Thymus (tissue), 11 donors: Measurements from ENCODE around the gene ZFAND3. TPM values are rescaled to one million over a fixed set of nuclear protein-coding genes. Genes with fewer than 3 reads are reported as not detected.

Experiments
- DNase-seq, 9 donors: peaks; one replicate each; pipeline ENCODE4 v3.0.0-alpha.2; 2013; ENCODE audit warnings: low spot score in 9 of 9, low read depth in 6 of 9, missing footprints in 1 of 9
- H3K27ac ChIP-seq, 2 donors: one replicate each; pipeline ENCODE4 v1.5.1; 2013; ENCODE audit warnings: control low read depth in 1 of 2, low read depth in 1 of 2, low read length in 1 of 2, mild to moderate bottlenecking in 1 of 2, moderate library complexity in 1 of 2
- H3K27me3 ChIP-seq, 2 donors: one replicate each; pipeline ENCODE4 v1.5.1; 2013; ENCODE audit warnings: low read length in 1 of 2; ENCODE audit not compliant: control insufficient read depth in 2 of 2, insufficient read depth in 1 of 2
- H3K36me3 ChIP-seq, 2 donors: one replicate each; pipeline ENCODE4 v1.5.1; 2013; ENCODE audit warnings: low read length in 1 of 2, mild to moderate bottlenecking in 1 of 2, moderate library complexity in 1 of 2; ENCODE audit not compliant: control insufficient read depth in 2 of 2, insufficient read depth in 2 of 2
- H3K4me1 ChIP-seq, 2 donors: one replicate each; pipeline ENCODE4 v1.5.1; 2013; ENCODE audit warnings: low read length in 2 of 2; ENCODE audit not compliant: control insufficient read depth in 2 of 2, insufficient read depth in 2 of 2
- H3K4me3 ChIP-seq, 2 donors: one replicate each; pipeline ENCODE4 v1.5.1; 2013; ENCODE audit warnings: low read length in 2 of 2, control low read depth in 1 of 2, mild to moderate bottlenecking in 1 of 2
- H3K9me3 ChIP-seq, 2 donors: one replicate each; pipeline ENCODE4 v1.5.1; 2013; ENCODE audit warnings: low read length in 1 of 2, mild to moderate bottlenecking in 1 of 2; ENCODE audit not compliant: control insufficient read depth in 2 of 2, insufficient read depth in 1 of 2
- WGBS: extraction: QIAGEN DNeasy Blood & Tissue Kit; methylation state at CpG from one replicate; pipeline ENCODE4 v1.1.7; 2013; 5-methylcytosine and 5-hydroxymethylcytosine counted together
- polyA plus RNA-seq: library from polyadenylated mRNA; stranded (reverse); fragments of 200-250 nt; gene quantifications from one replicate; pipeline ENCODE4 v1.2.3, GENCODE V29; 2013
- total RNA-seq: library from RNA; stranded (reverse); fragments of 120-200 nt; gene quantifications from one replicate; pipeline ENCODE4 v1.2.4, GENCODE V29; 2013
- donor health status: healthy.

Gene ZFAND3
- total and polyA plus RNA-seq, 2 donors: 8.5 to 25.7 TPM

- DNase-seq: no peak
- no peaks in the 10 kb centered on the region for H3K27me3 ChIP-seq
- WGBS: 85% methylated on average over 6 of the region's 6 CpGs
Measured at GRCh38 chr6:38182426-38182825, 362.9 kb downstream of the ZFAND3 start.

DNA sequence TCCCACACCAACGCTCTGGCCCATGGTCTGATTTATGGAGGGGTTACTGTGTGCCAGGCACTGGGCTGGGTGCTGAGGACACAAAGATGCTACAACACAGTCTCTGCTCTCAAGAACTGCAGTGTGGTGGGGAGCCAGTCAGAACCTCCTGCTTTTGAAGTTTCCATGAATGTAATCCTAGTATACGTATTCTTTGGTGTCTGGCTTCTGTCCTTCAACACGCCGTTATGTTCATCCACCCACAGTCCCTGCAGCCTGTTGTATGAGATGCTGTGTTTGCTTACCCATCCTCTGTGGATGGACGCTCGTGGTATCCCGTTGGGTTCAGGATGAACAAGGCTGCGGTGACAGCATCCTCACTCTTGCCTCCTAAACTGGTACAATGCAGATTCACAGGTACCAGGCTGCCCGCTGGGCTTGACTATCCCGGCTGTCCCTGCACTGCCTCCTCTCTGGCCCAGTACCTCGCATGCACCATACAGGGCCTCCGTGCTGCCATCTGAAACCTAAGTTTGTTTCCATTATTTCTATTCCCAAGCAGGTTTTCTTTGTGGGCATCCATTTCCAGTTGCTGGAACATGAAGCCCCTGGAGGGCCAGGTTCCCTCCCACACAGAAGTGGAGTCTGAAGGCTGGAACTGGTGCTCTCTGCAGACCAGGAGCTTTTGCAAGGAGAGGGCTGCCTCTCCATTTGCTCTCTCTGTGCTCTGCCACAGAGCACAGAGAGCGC is 364.5 kb downstream of the ZFAND3 start:
- no peaks in the 10 kb centered on the region for H3K36me3 ChIP-seq
- no peak for DNase-seq
- 96% methylated on average over 13 of the region's 13 CpGs for WGBS

More at GRCh38 chr6:38182426-38182825, 362.9 kb downstream of the ZFAND3 start:
- H3K36me3 ChIP-seq: no peaks in the 10 kb centered on the region
- H3K4me3 ChIP-seq: no peak overlapping the region
- no peaks in the 10 kb centered on the region for H3K4me1 ChIP-seq
- no peak overlapping the region for H3K27ac ChIP-seq
- H3K9me3 ChIP-seq: no peaks in the 10 kb centered on the region

DNA sequence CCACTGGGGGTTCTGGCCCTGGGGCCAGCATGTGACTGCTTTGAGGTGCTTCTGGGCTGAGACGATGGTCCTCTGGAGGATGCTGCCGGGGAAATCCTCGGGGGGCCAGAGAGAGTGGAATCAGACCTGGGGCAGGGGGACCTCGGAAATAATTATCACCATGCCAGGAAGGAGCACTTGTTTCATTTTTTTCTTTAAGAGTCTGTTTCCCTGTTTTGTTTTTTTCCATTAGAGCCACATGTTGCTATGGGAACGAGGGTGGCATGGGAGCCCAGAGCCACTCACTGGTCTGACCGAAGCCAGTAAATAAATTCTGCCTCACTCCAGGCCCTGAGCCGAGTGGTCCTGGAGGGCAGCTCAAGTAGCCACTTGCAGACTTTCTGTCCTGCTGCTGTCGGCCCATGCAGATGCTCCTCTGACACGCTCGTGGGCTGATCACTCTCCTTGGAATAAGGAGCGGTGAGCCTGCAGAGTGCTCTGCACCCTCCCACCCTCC is 365.1 kb downstream of the ZFAND3 start:
- no peaks in the 10 kb centered on the region for H3K36me3 ChIP-seq
- no peaks in the 10 kb centered on the region for H3K27me3 ChIP-seq
- no peaks in the 10 kb centered on the region for H3K9me3 ChIP-seq
- H3K27ac ChIP-seq: no peak overlapping the region
- H3K4me3 ChIP-seq: no peak overlapping the region
- DNase-seq: no peak
- WGBS: 98% methylated on average over 11 of the region's 11 CpGs
- no peaks in the 10 kb centered on the region for H3K4me1 ChIP-seq

More for the DNA sequence above, 364.5 kb downstream of the ZFAND3 start:
- Histone ChIP-seq H3K27me3 (no peaks in the 10 kb centered on the region), H3K4me1 (no peaks in the 10 kb centered on the region), H3K27ac (no peak overlapping the region), H3K9me3 (no peaks in the 10 kb centered on the region), H3K4me3 (no peak overlapping the region)

DNA sequence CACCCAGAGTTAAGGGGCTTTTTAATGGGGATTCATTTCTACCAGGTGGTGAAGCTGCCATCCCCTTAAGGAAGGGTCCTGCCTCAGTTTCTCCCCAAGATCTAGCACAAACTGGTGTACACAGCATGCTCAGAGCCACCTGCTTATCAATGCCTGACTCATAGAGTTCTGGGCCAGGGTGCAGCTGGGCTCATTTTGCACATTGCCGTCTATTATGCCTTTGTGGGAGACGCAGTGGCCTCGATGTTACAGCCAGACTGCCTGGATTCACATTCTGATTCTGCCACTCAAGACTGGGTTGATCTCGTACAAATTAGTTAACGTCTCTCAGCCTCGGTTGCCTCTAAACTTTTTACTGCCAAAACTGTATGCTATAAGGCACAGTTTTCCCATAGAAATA is 365.7 kb downstream of the ZFAND3 start:
- Histone ChIP-seq H3K27ac (no peak overlapping the region), H3K36me3 (no peaks in the 10 kb centered on the region), H3K4me3 (no peak overlapping the region), H3K27me3 (no peaks in the 10 kb centered on the region), H3K4me1 (no peaks in the 10 kb centered on the region), H3K9me3 (no peaks in the 10 kb centered on the region)
- 98% methylated on average over 6 of the region's 6 CpGs for WGBS
- DNase-seq: no peak

DNA sequence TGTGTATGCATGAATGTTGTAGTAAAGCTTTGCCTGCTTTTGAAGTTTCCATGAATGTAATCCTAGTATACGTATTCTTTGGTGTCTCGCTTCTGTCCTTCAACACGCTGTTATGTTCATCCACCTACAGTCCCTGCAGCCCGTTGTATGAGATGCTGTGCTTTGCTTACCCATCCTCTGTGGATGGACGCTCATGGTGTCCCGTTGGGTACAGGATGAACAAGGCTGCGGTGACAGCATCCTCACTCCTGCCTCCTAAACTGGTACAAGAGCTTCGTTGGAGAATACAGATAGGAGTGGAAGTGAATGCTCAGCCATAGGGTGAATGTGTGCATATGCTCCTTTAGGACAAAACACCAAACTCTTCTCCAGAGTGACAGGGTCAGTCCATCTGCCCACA is 366.2 kb downstream of the ZFAND3 start:
- Histone ChIP-seq H3K4me1 (no peaks in the 10 kb centered on the region), H3K4me3 (no peak overlapping the region), H3K36me3 (no peaks in the 10 kb centered on the region), H3K27ac (no peak overlapping the region), H3K27me3 (no peaks in the 10 kb centered on the region), H3K9me3 (no peaks in the 10 kb centered on the region)
- 97% methylated on average over 8 of the region's 8 CpGs for WGBS
- DNase-seq: no peak

DNA sequence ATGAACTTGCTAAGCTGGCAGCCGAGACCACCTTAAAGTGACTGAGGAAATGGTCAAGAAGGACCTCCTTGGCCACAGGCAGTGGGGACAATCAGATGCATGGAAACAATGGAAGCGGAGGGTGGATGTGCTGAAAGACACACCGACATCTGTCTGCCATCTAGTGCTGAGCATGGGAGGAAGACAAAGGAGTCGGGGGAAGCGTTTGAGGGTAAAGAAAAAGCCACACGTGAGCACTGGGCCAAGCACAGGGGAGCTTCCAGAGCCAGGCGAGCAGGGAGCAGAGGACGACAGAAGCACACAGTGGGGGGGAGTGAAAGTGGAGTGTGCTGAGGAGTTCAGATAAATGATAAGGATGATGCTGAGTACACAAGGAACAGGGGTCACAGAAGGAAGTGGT is 367.8 kb downstream of the ZFAND3 start:
- H3K27me3 ChIP-seq: no peaks in the 10 kb centered on the region
- H3K9me3 ChIP-seq: no peaks in the 10 kb centered on the region
- no peaks in the 10 kb centered on the region for H3K36me3 ChIP-seq
- WGBS: 94% methylated on average over 8 of the region's 8 CpGs
- H3K4me1 ChIP-seq: no peaks in the 10 kb centered on the region
- DNase-seq: no peak
- no peak overlapping the region for H3K27ac ChIP-seq
- H3K4me3 ChIP-seq: no peak overlapping the region

GRCh38 chr6:38187811-38188590 is 368.5 kb downstream of the ZFAND3 start:
- Histone ChIP-seq H3K36me3 (no peaks in the 10 kb centered on the region), H3K27ac (no peak overlapping the region), H3K4me1 (no peaks in the 10 kb centered on the region), H3K4me3 (no peak overlapping the region), H3K9me3 (no peaks in the 10 kb centered on the region), H3K27me3 (no peaks in the 10 kb centered on the region)
- 94% methylated on average over 20 of the region's 20 CpGs for WGBS
- no peak for DNase-seq

DNA sequence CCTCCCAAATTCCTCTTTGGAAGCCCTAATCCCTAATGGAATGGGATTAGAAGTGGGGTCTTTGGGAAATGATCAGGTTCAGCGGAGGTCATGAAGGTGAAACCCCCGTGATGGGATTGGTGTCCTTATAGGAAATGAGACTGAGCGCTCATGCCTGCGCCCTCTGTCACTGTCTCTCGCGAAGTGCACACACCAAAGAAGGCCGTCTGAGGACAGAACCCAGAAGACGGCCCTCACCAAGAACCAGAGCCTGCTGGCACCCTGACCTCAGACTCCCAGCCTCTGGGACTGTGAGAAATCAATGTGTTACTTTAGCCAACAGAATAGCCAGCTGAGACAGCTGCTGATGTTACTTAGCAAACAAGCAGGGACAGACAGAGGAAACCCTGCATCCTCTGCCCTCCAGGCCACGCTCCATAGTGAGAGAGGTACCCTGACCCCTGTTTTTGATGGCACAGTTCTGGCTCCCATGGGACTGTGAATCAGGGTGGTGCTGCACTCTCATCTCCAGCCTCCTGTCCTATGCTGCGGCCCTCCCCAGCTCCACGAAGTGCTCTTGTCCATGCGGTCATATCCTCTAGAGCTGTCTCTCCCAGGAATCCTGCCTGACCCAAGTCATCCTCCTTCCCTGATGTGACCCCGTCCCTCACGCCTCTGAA is 369.3 kb downstream of the ZFAND3 start:
- H3K27me3 ChIP-seq: no peaks in the 10 kb centered on the region
- no peaks in the 10 kb centered on the region for H3K4me1 ChIP-seq
- no peak overlapping the region for H3K4me3 ChIP-seq
- H3K36me3 ChIP-seq: no peaks in the 10 kb centered on the region
- DNase-seq: no peak
- no peak overlapping the region for H3K27ac ChIP-seq
- WGBS: 98% methylated on average over 14 of the region's 14 CpGs
- H3K9me3 ChIP-seq: no peaks in the 10 kb centered on the region

DNA sequence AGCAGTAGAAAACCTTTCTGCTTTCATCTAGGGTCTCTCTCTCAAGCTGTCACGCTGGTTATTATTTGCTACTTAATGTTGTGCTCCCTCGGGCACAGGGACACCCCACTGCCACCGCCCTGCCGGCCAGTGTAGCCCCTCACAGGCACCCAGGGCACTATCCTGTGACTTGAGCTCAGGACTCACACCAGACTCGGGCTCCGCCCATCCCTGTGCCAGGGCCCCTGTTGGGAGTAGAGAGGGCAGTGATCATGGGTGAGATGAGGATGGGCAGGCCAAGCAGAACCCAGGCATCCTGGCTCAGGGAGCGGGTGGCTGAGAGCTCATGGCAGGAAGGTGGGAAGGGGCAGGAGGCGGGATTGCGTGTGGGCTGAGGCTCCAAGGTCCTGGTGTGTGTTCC is 371.9 kb downstream of the ZFAND3 start:
- Histone ChIP-seq H3K36me3 (no peaks in the 10 kb centered on the region), H3K4me3 (no peak overlapping the region), H3K27me3 (no peaks in the 10 kb centered on the region), H3K9me3 (peaks cover 0 to 3% of the 10 kb centered on the region in 2 donors), H3K27ac (no peak overlapping the region), H3K4me1 (no peaks in the 10 kb centered on the region)
- WGBS: 93% methylated on average over 9 of the region's 9 CpGs
- DNase-seq: no peak
